Endothelial cell of umbilical vein (primary cell): ENCODE data around the gene BRCA2.

Experiments used
- CTCF ChIP-seq, 2 donors: IDR thresholded peaks; 1 replicate in 1 of 2; 2 replicates in 1 of 2; pipeline ENCODE4 v1.5.1; 2011; ENCODE audit warnings: low read length in 2 of 2, mild to moderate bottlenecking in 2 of 2, moderate library complexity in 2 of 2, control low read depth in 1 of 2, inconsistent platforms in 1 of 2, low read depth in 1 of 2; ENCODE audit not compliant: insufficient read depth in 1 of 2; ENCODE audit errors: extremely low read depth in 1 of 2
- EZH2 ChIP-seq: IDR thresholded peaks from 2 replicates; pipeline ENCODE4 v1.6.1; 2012; ENCODE audit warnings: borderline replicate concordance, low read depth, mild to moderate bottlenecking, moderate library complexity, low read length, inconsistent platforms; ENCODE audit not compliant: severe bottlenecking
- FOS ChIP-seq: IDR thresholded peaks from 2 replicates; pipeline ENCODE4 v1.6.1; 2011; ENCODE audit warnings: mild to moderate bottlenecking, low read length, moderate library complexity, borderline replicate concordance; ENCODE audit not compliant: insufficient read depth
- GATA2 ChIP-seq: IDR thresholded peaks from 2 replicates; pipeline ENCODE4 v1.7.0; 2011; ENCODE audit warnings: low read depth, mild to moderate bottlenecking, moderate library complexity, mixed read lengths, low read length; ENCODE audit not compliant: insufficient read length, insufficient read depth
- JUN ChIP-seq: IDR thresholded peaks from 2 replicates; pipeline ENCODE4 v1.6.1; 2011; ENCODE audit warnings: borderline replicate concordance, low read depth; ENCODE audit not compliant: insufficient read length, insufficient read depth
- MAX ChIP-seq: IDR thresholded peaks from 2 replicates; pipeline ENCODE4 v1.6.1; 2011; ENCODE audit not compliant: insufficient read depth, insufficient read length
- MYC ChIP-seq: IDR thresholded peaks from one replicate; pipeline ENCODE4 v1.6.1; 2011; ENCODE audit warnings: mild to moderate bottlenecking, low read depth, low read length
- POLR2A ChIP-seq: IDR thresholded peaks from 2 replicates; pipeline ENCODE4 v1.6.1; 2012; ENCODE audit warnings: low read depth, mild to moderate bottlenecking, control low read depth, low read length
- POLR2AphosphoS5 ChIP-seq: IDR thresholded peaks from 2 replicates; pipeline ENCODE4 v1.6.1; 2012; ENCODE audit warnings: low read depth, mild to moderate bottlenecking, control low read depth, low read length, moderate library complexity; ENCODE audit not compliant: insufficient read depth

- TF ChIP-seq FOS (no peak), MAX (no peak), CTCF (IDR thresholded peaks at IDR 0.05; ENCODE audit: extremely low read depth in 1 of 2, insufficient read depth in 1 of 2, low read depth in 1 of 2, low read length in 2 of 2) (no peak), POLR2A (no peak), EZH2 (no peak), MYC (no peak), POLR2AphosphoS5 (no peak), GATA2 (no peak), JUN (no peak)
Observed at GRCh38 chr13:32447894-32448623, 132.8 kb downstream of the BRCA2 start.
